GM12874 (cell line): ENCODE measurements around the gene ALKBH6.
A peak's percentile ranks its signal among the peaks of the same experiment; 100 is the strongest.

Source experiments
- CTCF ChIP-seq: IDR thresholded peaks from 2 replicates; pipeline ENCODE4 v1.5.1; 2011; ENCODE audit warnings: low read depth, mild to moderate bottlenecking, control low read depth, low read length, moderate library complexity; ENCODE audit not compliant: insufficient read depth

The ALKBH6 gene

GRCh38 chr19:35995048-35995993, 18.7 kb downstream of the ALKBH6 start, which contains the start of gene SDHAF1:
TSS of gene SDHAF1 (plus strand) at chr19:35995188. CDS start at chr19:35995275, 87 bp downstream.
- 0 out of 2 replicates have a peak, but pooled peaks have one; percentile 6 for TF ChIP-seq CTCF

GRCh38 chr19:35993923-35994598, 20.0 kb downstream of the ALKBH6 start:
- peak; percentile 28; the same call in 1 of the 2 replicates for TF ChIP-seq CTCF

GRCh38 chr19:35992907-35993765, 20.9 kb downstream of the ALKBH6 start:
- no peak for TF ChIP-seq CTCF

GRCh38 chr19:35991731-35992450, 22.1 kb downstream of the ALKBH6 start:
- TF ChIP-seq CTCF, result no peak

- TF ChIP-seq CTCF, result no peak
Measured at GRCh38 chr19:35990771-35991730, 23.0 kb downstream of the ALKBH6 start.

- TF ChIP-seq CTCF, result no peak
Measured at GRCh38 chr19:35990156-35990555, 23.9 kb downstream of the ALKBH6 start.
